NCI-H82 treated with DMSO at 0.1 percent for 48 hours (cell line): ENCODE results near the gene CAMTA1.
A peak's percentile ranks its signal among the peaks of the same experiment; 100 is the strongest.

Experiments
- DNase-seq: peaks from one replicate; lab custom pipeline; 2025; ENCODE audit not compliant: unreplicated experiment; lab: John Stamatoyannopoulos, UW

The CAMTA1 gene

GRCh38 chr1:7098641-7099040 lies 313.4 kb downstream of the CAMTA1 start:
- DNase-seq: no peak

GRCh38 chr1:7100479-7100878 lies 315.2 kb downstream of the CAMTA1 start:
- no peak for DNase-seq

GRCh38 chr1:7101187-7101586 lies 315.9 kb downstream of the CAMTA1 start:
- no peak for DNase-seq

- no peak for DNase-seq
Observed at GRCh38 chr1:7103361-7103782, 318.1 kb downstream of the CAMTA1 start.

GRCh38 chr1:7103874-7104273 lies 318.6 kb downstream of the CAMTA1 start:
- DNase-seq: no peak

- peak; percentile 14 for DNase-seq
Observed at GRCh38 chr1:7104339-7104738, 319.1 kb downstream of the CAMTA1 start.

GRCh38 chr1:7105269-7105668 lies 320.0 kb downstream of the CAMTA1 start:
- DNase-seq: no peak

- peak; percentile 86 for DNase-seq
Observed at GRCh38 chr1:7106442-7107108, 321.3 kb downstream of the CAMTA1 start.

- DNase-seq: no peak
Observed at GRCh38 chr1:7107109-7107830, 322.0 kb downstream of the CAMTA1 start.

- DNase-seq: no peak
Observed at GRCh38 chr1:7108251-7108650, 323.0 kb downstream of the CAMTA1 start.

GRCh38 chr1:7109901-7110300 lies 324.6 kb downstream of the CAMTA1 start:
- DNase-seq: no peak

- DNase-seq: no peak
Observed at GRCh38 chr1:7110321-7110720, 325.1 kb downstream of the CAMTA1 start.

- no peak for DNase-seq
Observed at GRCh38 chr1:7111853-7112252, 326.6 kb downstream of the CAMTA1 start.

GRCh38 chr1:7113136-7113535 lies 327.9 kb downstream of the CAMTA1 start:
- DNase-seq: no peak

GRCh38 chr1:7113822-7114221 lies 328.6 kb downstream of the CAMTA1 start:
- no peak for DNase-seq

- DNase-seq: no peak
Observed at GRCh38 chr1:7116001-7116400, 330.7 kb downstream of the CAMTA1 start.

GRCh38 chr1:7117399-7118281 lies 332.4 kb downstream of the CAMTA1 start:
- DNase-seq: peak; percentile 83

- no peak for DNase-seq
Observed at GRCh38 chr1:7119156-7119555, 333.9 kb downstream of the CAMTA1 start.

GRCh38 chr1:7120863-7121621 lies 335.8 kb downstream of the CAMTA1 start:
- no peak for DNase-seq

- no peak for DNase-seq
Observed at GRCh38 chr1:7121622-7121988, 336.4 kb downstream of the CAMTA1 start.
